ENCODE data around the gene MSMP.
A peak's percentile ranks its signal among the peaks of the same experiment; 100 is the strongest.

Gene MSMP

GRCh38 chr9:35741740-35742139 is 12.3 kb downstream of the MSMP start:
- no peak for DNase-seq

- DNase-seq, result no peak
Observed at GRCh38 chr9:35740243-35740642, 13.8 kb downstream of the MSMP start.

GRCh38 chr9:35738924-35739323 is 15.2 kb downstream of the MSMP start:
- no peak for DNase-seq

GRCh38 chr9:35738186-35738585 is 15.9 kb downstream of the MSMP start:
- no peak for DNase-seq

GRCh38 chr9:35737143-35737542 is 16.9 kb downstream of the MSMP start:
- DNase-seq, result no peak

- peak; percentile 66 to 74 for DNase-seq
Observed at GRCh38 chr9:35736201-35736633, 17.9 kb downstream of the MSMP start.

- DNase-seq, result no peak
Observed at GRCh38 chr9:35734096-35734495, 20.0 kb downstream of the MSMP start.

- peak; percentile 21 to 23 for DNase-seq
Observed at GRCh38 chr9:35732800-35733541, 21.1 kb downstream of the MSMP start.

GRCh38 chr9:35732185-35732799 is 21.8 kb downstream of the MSMP start, which contains the start of the genes CREB3 and TLN1:
TSS of gene CREB3 (plus strand) at chr9:35732666. CDS start at chr9:35732773, 107 bp downstream.
TSS of gene TLN1 (minus strand) at chr9:35732195. CDS start at chr9:35725694, 6,501 bp downstream.
- DNase-seq, result peak; percentile 94 to 95

GRCh38 chr9:35731415-35732184 is 22.5 kb downstream of the MSMP start:
- no peak for DNase-seq

- no peak for DNase-seq
Observed at GRCh38 chr9:35730486-35730854, 23.6 kb downstream of the MSMP start.

GRCh38 chr9:35729700-35730485 is 24.2 kb downstream of the MSMP start:
- peak in 1 of 2 donors; percentile 21 for DNase-seq

- no peak for DNase-seq
Observed at GRCh38 chr9:35729101-35729500, 25.0 kb downstream of the MSMP start.

- no peak for DNase-seq
Observed at GRCh38 chr9:35728041-35728971, 25.8 kb downstream of the MSMP start.

- no peak for DNase-seq
Observed at GRCh38 chr9:35727676-35728040, 26.4 kb downstream of the MSMP start.

- no peak for DNase-seq
Observed at GRCh38 chr9:35726931-35727330, 27.1 kb downstream of the MSMP start.

GRCh38 chr9:35725362-35725761 is 28.7 kb downstream of the MSMP start:
- DNase-seq, result no peak

GRCh38 chr9:35723908-35724307 is 30.2 kb downstream of the MSMP start:
- DNase-seq, result no peak

GRCh38 chr9:35723426-35723825 is 30.6 kb downstream of the MSMP start:
- DNase-seq, result no peak

GRCh38 chr9:35719546-35719945 is 34.5 kb downstream of the MSMP start:
- no peak for DNase-seq

GRCh38 chr9:35718721-35719511 is 35.2 kb downstream of the MSMP start:
- no peak for DNase-seq

Measured in activated CD4-positive, alpha-beta T cell treated with anti-CD3 and anti-CD28 coated beads for 4 hours (primary cell).